SK-N-MC (cell line): ENCODE measurements around the gene RBKS.

Source experiments
- EZH2 ChIP-seq: fragments of 200-600 bp; sonication (generic); IDR thresholded peaks from one replicate; pipeline ENCODE4 v1.6.1; 2017; ENCODE audit warnings: antibody characterized with exemption
- FOXP2 ChIP-seq: optimal IDR thresholded peaks from 2 replicates; pipeline ENCODE3; 2011; ENCODE audit warnings: mild to moderate bottlenecking, moderate library complexity; ENCODE audit not compliant: insufficient read depth; ENCODE audit errors: extremely low read length, control extremely low read depth
- POLR2AphosphoS5 ChIP-seq: IDR thresholded peaks from 2 replicates; pipeline ENCODE4 v1.6.1; 2012; ENCODE audit warnings: mild to moderate bottlenecking, low read depth, low read length, borderline replicate concordance

- TF ChIP-seq POLR2AphosphoS5 (no peak), EZH2 (no peak), FOXP2 (no peak)
Observed at GRCh38 chr2:27736031-27736889, 153.9 kb downstream of the RBKS start.
